Calu3 (cell line): Measurements from ENCODE around the gene AKR7A2. TPM values are rescaled to one million over a fixed set of nuclear protein-coding genes. Genes with fewer than 3 reads are reported as not detected.
"Not testable (repeated sequence)": the region's sequence is repeated elsewhere in the genome, so short reads cannot be mapped to it uniquely, and the experiment has no call there.

Experiments used
- BruUV-seq: library from RNA; stranded (reverse); fragments of 400-500 nt; replicated peaks from 2 replicates; lab custom pipeline; 2021; lab: Mats Ljungman, UMichigan
- CTCF ChIA-PET: fragments of 300-600 bp; sonication (Branson Sonifier 250); formaldehyde crosslinking; loops from one replicate; lab custom pipeline; 2022; ENCODE audit warnings: antibody characterized with exemption; lab: Charles Lee
- DNase-seq: peaks from one replicate; pipeline ENCODE4 v3.0.0; 2022
- H3K27ac Mint-ChIP-seq: one replicate; pipeline ENCODE4 v1.8.0; 2022; ENCODE audit warnings: mixed read lengths; ENCODE audit not compliant: unreplicated experiment
- H3K27me3 Mint-ChIP-seq: one replicate; pipeline ENCODE4 v1.8.0; 2022; ENCODE audit warnings: mixed read lengths; ENCODE audit not compliant: unreplicated experiment
- H3K36me3 Mint-ChIP-seq: one replicate; pipeline ENCODE4 v1.8.0; 2022; ENCODE audit warnings: mild to moderate bottlenecking, moderate library complexity, mixed read lengths; ENCODE audit not compliant: insufficient read depth, unreplicated experiment
- H3K4me1 Mint-ChIP-seq: one replicate; pipeline ENCODE4 v1.8.0; 2022; ENCODE audit warnings: mild to moderate bottlenecking, low read depth, mixed read lengths; ENCODE audit not compliant: unreplicated experiment
- H3K4me3 Mint-ChIP-seq: one replicate; pipeline ENCODE4 v1.8.0; 2022; ENCODE audit warnings: mild to moderate bottlenecking, low read depth, moderate library complexity, mixed read lengths; ENCODE audit not compliant: unreplicated experiment
- H3K9me3 Mint-ChIP-seq: one replicate; pipeline ENCODE4 v1.8.0; 2022; ENCODE audit warnings: low read depth, mixed read lengths; ENCODE audit not compliant: unreplicated experiment
- CTCF ChIP-seq: fragments of 200-600 bp; IDR thresholded peaks from one replicate; pipeline ENCODE4 v1.8.0; 2022; ENCODE audit warnings: antibody characterized with exemption; ENCODE audit not compliant: unreplicated experiment
- intact Hi-C: fragments of 100-400 bp; cut with micrococcal nuclease; formaldehyde crosslinking; loops from one replicate; pipeline ENCODE4 v1.10.0; 2022; ENCODE audit not compliant: unreplicated experiment
- total RNA-seq: library from RNA; stranded (reverse); gene quantifications from 2 replicates; pipeline ENCODE4 v1.2.3, GENCODE V29; 2022

AKR7A2 gene
- total RNA-seq, 1 experiment from 2014 or later = 25.7 TPM

GRCh38 chr1:19307794-19308508, 4.0 kb downstream of the AKR7A2 start:
- no peaks in the 10 kb centered on the region for H3K9me3 Mint-ChIP-seq
- H3K4me1 Mint-ChIP-seq = peaks cover 13% of the 10 kb centered on the region
- CTCF ChIA-PET = no interaction called here
- H3K27me3 Mint-ChIP-seq = no peaks in the 10 kb centered on the region
- intact Hi-C loops = no loop called here
- BruUV-seq = no TSS peak
- TF ChIP-seq CTCF = no peak
- peaks cover 34% of the 10 kb centered on the region for H3K36me3 Mint-ChIP-seq
- H3K4me3 Mint-ChIP-seq = no peak overlapping the region
- no peak overlapping the region for H3K27ac Mint-ChIP-seq
- no peak for DNase-seq

GRCh38 chr1:19306941-19307340, 5.0 kb downstream of the AKR7A2 start:
- intact Hi-C loops = no loop called here
- no peak for TF ChIP-seq CTCF
- H3K4me3 Mint-ChIP-seq = no peak overlapping the region
- no peak for DNase-seq
- H3K9me3 Mint-ChIP-seq = no peaks in the 10 kb centered on the region
- no peak overlapping the region for H3K27ac Mint-ChIP-seq
- no TSS peak for BruUV-seq
- no peaks in the 10 kb centered on the region for H3K27me3 Mint-ChIP-seq
- CTCF ChIA-PET = no interaction called here
- peaks cover 10% of the 10 kb centered on the region for H3K4me1 Mint-ChIP-seq
- peaks cover 25% of the 10 kb centered on the region for H3K36me3 Mint-ChIP-seq

GRCh38 chr1:19305880-19306279, 6.1 kb downstream of the AKR7A2 start:
- Mint-ChIP-seq H3K9me3 (no peaks in the 10 kb centered on the region), H3K4me1 (peaks cover 4% of the 10 kb centered on the region), H3K36me3 (peaks cover 14% of the 10 kb centered on the region), H3K27me3 (no peaks in the 10 kb centered on the region), H3K4me3 (no peak overlapping the region), H3K27ac (no peak overlapping the region)
- CTCF ChIA-PET = no interaction called here
- no peak for TF ChIP-seq CTCF
- no TSS peak for BruUV-seq
- intact Hi-C loops = no loop called here
- DNase-seq = no peak

DNA sequence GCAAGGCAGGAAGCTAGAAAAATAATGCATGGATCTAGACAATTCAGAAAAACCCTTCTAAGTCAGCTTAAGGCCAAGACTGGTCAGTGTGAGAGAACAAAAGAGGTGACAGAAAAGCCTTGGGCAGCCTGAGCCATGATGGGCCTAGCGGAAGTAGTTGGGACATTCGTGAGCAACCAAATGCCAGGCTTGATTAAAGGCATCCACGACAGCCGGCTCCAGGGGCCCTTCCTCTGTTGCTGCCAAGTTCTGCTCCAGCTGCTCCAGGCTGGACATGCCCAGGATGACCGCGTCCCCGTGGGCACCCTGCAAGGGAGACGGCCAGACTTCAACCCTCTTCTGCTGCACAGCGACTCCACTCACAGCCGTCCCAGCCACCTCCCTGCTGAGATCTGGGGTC, 7.9 kb downstream of the AKR7A2 start:
- H3K27me3 Mint-ChIP-seq, BruUV-seq, H3K4me1 Mint-ChIP-seq, H3K4me3 Mint-ChIP-seq, H3K9me3 Mint-ChIP-seq, CTCF ChIA-PET, H3K27ac Mint-ChIP-seq, DNase-seq, intact Hi-C loops: not testable (repeated sequence)
- H3K36me3 Mint-ChIP-seq = peaks cover 10% of the 10 kb centered on the region

DNA sequence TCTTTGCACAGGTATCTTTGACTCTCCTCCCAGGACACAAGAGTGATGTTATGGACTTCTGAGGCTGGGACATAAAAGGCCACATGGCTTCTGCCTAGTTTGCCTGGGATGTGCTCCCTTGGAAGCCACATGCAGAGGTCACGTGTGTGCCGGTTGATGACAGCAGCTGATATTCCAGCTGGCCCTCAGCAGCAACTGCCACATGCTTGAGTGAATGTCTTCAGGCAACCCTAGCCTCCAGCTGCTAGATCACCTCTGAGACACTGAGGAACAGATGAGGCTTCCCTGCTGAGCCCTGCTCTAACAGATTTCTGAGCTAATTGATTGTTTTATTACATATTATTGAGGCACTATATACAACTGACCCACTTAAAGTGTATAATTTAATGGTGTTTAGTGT, 11.7 kb downstream of the AKR7A2 start:
- intact Hi-C loops = no loop called here
- H3K27me3 Mint-ChIP-seq = no peaks in the 10 kb centered on the region
- no peak for DNase-seq
- no peak overlapping the region for H3K27ac Mint-ChIP-seq
- BruUV-seq = no TSS peak
- CTCF ChIA-PET = no interaction called here
- no peaks in the 10 kb centered on the region for H3K9me3 Mint-ChIP-seq
- no peak for TF ChIP-seq CTCF
- H3K4me1 Mint-ChIP-seq = no peaks in the 10 kb centered on the region
- no peak overlapping the region for H3K4me3 Mint-ChIP-seq
- no peaks in the 10 kb centered on the region for H3K36me3 Mint-ChIP-seq
